AG08395 (cell line): ENCODE data around the gene CIB2.
"Not testable (repeated sequence)": the region's sequence is repeated elsewhere in the genome, so short reads cannot be mapped to it uniquely, and the experiment has no call there.

Source experiments
- DNase-seq: peaks from one replicate; pipeline ENCODE4 v3.0.0; 2012; ENCODE audit warnings: mixed read lengths, low spot score

CIB2 gene

DNA sequence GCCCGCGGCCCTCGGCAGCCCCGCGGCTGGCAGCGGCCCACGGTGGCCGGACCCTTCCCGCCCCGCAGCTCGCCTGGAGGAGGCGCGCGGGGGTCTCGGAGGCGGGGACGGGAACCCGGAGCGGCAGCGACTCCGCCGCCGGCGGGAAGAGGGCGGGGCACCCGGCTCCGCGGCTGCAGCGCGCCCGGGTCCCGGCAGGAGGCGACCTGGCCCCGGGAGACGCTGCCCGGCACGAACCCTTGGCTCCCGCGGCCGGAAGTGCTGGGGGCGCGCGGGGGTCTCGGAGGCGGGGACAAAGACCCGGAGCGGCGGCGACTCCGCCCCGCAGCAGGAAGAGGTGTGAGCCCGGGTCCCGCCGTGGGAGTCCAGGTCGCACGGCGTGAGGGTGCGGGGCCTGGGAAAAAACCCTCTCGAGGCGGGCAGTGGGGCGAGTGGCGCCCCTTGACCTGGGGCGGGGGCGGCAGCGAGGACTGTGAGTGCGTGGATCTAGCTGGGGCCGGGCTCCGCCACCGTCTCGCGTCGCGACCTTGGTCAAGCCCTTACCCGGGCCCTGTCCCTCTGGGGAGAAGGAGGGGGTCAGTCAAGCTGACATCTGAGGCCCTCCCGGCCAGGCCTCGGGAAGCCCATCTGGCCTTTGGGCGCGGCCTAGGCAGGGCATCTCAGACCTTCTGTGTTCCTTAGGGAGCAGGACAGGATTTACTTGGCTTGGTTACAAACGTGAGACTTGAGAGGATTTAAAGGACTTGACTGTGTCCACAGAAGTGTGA, at the start of gene CIB2:
CIB2 (minus strand) TSS at position 151 of the 767 bp plus-strand sequence. CDS start 230 bp downstream, outside the sequence.
- DNase-seq: peak; percentile 92

DNA sequence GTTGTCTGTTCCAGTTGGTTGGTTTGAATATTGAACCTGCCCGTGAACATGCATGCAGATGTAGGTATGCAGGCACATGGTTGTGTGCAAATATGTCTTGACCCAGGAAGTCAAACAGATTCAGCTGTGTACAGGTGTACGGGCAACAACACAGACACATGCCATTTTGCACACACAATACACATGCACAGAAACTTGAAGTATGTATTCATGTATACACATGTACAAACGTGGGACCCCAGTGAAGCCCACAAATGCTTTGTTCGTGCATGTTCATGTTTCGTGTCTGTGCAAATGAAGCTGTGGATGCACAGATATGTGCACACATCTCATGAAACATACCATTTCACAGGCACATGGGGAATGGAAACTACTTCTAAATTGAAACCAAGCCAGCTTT, 48.7 kb upstream of the CIB2 start:
- DNase-seq: no peak

DNA sequence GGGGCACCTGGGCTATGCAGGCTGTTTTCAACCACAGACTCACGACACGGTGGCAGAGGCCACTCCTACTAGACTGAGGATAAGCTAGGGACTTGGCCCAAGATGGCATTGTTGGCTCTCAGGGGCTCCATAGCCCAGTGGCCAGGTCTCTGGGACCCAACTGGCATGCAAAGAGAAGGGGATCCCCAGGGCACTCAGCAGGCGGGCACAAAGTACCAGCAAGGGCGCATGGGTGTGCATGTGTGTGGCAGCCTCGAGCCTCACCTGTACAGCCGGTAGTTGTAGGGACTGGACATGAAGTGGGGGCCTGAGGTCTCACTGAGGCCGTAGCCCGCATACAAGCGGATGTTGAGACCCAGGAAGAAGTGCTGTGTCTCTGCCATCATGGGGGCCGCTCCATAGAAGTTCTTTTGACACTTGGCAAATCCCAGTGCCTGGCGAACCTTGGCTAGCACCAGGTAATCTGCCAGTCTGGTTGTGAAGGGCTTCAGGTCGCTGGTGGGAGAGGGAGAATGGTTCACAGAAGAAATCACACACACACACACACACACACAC, 48.1 kb upstream of the CIB2 start:
- no peak for DNase-seq

DNA sequence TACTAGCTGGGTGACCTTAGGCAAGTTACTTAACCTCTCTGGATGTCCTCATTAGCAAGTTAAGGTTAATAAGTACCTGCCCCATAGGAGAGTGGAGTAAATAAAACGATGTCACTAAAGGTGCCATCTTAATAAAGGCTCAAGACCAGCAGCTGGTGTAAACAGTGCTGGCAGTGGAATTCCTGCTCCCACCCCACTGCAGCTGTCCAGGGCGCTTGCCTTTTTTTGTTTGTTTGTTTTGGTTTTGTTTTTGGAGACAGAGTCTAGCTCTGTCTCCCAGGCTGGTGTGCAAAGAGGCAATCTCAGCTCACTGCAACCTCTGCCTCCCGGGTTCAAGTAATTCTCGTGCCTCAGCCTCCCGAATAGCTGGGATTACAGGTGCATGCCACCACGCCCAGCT, 46.8 kb upstream of the CIB2 start:
- no peak for DNase-seq

DNA sequence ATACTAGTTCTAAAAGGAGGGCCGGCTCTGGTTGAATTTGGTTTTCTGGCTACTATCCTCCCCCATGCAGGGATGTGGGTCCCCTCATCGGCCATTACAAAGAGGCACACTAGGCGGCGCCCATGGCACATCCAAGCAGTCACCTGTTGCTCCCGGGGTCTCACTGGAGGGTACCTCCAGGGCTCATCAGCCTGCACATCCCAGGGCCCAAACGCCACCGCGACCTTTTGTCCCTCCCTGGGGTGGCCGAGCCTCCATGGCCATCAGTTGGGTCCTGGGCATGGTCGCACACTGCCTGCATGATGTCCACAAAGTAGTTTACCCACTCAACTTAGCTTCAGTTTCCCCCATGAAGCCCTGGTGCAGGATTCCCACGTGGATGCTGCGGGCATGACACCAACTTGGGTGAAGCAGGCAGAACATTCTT, 46.2 kb upstream of the CIB2 start:
- peak; percentile 61 for DNase-seq

DNA sequence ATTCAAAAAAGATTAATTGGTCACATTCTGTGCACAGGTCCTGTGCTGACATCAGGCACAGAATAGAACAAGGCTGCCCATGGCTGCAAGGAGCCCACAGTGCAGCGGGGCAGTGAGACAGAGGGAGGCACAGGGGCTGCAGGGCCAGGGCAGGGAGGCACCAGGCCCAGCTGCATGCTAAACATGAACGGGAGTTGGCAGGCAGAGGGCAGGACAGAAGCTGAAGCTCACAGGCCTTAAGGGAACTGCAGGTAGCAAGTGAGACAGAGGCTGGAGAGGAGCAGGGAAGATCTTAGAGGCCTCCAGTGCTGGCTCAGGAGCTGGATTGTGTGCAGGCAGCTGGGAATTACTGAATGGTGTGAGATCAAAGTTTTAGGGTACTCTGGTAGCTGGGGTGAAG, 44.1 kb upstream of the CIB2 start:
- no peak for DNase-seq

DNA sequence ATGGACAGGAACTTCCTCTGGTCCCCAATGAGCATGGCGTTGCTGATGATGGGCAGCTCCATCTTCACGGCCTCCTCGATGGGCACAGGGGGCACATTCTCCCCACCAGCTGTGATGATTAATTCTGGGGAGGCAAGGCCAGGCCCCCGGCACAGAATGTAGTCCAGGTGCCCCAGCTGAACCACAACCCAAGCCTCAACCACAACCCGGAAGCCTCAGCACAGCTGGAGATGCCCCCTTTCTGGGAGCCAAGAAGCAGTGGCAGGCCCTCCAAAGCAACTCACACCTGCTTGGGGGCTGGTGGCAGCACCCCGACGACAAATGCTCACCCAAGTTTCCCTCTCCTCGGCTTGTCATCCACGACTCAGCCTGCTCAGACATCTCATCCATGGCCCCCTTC, 43.2 kb upstream of the CIB2 start:
- no peak for DNase-seq

DNA sequence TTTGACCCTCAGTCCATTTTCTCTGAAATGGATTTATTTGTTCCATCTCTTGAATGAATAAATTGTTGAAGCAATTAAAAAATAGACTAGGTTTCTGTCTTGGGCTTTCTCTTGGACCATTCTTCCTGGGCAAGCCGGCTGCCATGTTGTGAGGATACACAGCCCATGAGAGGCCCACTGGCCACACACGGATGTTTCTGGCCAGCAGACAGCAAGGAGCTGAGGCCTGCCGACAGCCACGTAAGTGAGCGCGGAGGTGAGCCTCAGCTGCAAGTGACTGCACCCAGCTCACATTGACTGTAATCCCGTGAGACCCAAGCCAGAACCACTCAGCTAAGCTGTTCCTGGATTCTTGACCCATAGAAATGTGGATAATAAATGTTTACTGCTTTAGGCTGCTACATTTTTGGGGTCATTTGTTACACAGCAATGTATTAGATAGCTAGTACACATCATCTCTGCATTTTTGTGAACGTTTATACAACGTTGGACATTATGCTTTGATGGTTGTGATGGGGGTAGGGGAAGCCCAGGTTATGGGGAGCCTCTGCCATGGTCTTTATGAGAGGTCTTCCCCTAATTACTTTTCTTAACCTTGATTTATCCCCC, 40.7 kb upstream of the CIB2 start:
- DNase-seq: no peak

DNA sequence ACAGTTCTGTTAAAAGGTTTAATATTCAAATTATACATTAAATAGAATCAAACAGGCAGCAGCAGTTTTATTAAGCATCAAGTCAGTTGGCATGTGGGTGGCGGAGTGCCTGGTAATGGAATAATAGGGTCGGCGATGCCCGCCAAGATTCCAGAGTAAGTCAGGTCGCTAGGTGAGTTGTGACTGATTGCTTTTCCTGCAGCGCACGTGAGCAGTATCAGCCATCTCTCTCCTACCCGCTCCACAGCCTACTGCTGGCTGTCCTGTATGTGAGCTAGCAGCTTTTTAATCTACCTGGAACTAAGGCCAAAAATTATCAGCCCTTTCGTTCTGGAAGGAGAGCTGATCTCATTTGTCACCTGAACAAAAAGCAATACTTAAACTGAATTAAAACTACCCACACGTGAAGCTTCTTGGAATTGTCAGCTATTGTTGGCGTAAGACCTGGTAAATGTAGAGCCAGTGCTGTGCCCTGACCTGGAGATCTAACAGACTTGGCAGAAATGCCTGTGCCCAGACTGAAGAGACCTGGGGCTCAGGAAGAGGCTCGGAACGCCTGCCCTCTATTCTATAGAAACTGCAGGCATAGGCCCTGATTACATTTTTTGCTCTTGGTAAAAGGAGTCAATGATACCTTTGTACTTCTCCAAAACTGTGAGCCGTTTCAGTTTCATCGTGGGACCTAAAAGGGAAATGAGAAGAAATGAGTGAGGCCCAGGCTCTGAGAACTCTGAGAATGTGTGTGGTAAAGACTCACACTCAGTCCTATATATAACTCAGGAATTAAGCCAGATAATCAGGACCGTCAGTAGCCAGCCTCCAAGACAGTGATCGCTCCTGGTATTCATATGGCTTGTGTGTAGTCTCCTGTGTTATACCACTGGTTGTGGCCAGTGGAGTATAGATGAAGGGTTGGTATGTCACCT, 39.9 kb upstream of the CIB2 start:
- DNase-seq: no peak

DNA sequence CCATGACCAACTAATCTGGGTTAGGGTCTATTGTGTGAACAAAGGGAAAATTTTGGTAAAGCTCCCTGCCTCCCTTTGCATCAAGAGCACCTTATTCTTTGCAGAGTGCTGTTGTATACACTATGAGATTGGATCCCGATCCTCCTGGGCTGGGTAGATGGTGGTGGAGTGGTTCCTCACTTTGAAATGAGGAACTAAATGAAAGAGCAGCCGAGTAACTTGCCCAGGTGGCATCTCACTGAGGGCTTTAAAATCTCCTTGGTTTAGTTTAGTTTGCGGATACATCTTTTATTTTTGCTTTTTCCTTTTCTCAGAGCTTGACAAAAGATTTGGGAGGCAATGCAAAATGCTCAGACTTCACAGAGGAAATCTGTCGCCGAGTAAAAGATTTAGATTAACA, 37.4 kb upstream of the CIB2 start:
- no peak for DNase-seq

DNA sequence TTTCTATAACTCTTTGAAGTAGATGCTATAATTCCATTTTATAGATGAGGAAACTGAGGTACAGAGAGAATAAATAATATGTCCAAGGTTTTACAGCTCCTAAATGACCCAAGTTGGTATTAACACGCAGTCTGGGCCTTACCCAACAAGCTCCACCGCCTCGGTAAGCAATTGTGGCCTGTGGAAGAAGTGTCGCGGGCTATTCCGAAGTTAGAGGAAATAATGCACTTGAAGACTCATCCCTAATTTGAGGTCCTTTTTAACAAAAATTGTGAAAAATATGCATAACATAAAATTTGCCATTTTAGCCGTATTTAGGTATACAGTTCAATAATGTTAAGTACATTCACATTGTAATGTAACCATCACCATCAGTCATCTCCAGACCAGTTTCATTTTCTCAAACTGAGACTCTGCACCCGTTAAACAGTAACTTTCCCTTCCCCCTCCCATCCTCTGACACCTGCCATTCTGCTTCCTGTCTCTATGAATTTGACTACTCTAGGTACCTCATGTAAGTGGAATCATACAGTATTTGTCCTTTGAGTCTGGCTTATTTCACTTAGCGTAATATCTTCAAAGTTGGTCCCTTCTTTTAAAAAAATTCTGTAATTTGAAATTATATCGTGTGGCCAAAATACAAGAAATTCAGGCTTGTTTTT, 36.1 kb upstream of the CIB2 start:
- DNase-seq: no peak

DNA sequence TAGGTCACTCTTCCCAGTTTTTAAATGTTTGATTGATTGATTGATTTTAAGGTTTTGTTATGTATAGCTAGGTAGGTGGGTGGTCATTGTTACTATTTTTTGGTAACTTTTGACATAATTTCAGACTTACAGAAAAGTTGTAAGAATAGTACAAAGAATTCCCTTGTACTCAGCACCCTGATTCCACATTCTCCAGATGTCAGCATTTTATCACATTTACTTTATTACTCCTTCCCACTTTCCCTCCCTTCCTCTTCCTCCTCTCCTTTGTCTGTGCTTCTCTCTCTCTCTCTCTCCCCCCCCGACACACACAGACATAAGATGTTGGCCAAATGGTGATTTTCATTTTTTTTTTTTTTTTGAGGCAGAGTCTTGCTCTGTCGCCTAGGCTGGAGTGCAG, 32.8 kb upstream of the CIB2 start:
- no peak for DNase-seq

DNA sequence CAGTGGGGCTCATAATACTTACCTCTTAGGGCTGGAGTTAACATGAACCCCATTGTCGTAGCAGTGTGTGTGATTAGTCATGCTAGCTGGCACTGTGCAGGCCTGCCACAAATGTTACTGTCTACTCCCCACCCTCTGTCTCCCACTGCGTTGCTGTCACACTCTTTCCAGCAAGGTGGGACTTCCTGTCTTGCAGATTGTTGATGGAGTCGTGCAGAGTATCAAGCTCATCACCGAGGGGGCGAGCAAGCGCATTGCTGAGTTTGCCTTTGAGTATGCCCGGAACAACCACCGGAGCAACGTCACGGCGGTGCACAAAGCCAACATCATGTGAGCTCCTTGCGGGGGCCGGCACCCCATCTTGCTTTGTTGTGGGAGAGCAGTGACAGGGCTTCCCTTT, 30.8 kb upstream of the CIB2 start:
- DNase-seq: no peak

DNA sequence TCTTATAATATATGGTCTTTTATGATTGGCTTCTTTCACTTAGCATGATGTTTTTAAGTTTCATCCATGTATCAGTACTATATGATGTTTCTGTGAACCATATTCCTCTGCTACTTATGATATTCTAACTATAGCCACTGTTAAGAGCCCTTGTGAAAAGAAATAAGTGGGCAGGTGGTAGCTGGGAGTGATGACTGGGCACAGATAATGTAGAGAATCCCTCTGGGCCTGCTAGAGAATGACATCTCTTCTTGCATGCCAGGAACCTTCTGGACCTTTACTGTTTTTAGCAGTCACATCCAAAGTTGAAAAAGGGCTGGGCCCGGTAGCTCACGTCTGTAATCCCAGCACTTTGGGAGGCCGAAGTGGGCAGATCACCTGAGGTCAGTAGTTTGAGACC, 28.1 kb upstream of the CIB2 start:
- DNase-seq: no peak

DNA sequence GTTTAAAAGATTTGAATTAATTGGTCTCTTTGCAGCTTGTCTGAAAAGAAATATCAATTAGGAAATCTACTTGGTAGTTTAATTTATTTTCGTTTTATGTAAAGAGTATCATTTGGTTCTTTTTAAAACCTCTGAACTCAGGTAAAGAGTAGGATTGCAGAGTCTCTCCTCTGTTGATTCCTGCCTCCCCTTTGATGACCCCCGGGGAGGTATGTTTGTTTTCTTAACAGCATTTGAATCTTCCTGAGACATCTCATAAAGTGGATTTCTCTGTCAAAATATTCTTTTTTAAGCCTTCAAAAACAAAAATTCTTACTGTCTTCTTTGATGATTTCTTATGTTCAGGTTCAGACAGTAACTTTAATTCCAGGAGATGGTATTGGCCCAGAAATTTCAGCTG, 26.0 kb upstream of the CIB2 start:
- DNase-seq: no peak

DNA sequence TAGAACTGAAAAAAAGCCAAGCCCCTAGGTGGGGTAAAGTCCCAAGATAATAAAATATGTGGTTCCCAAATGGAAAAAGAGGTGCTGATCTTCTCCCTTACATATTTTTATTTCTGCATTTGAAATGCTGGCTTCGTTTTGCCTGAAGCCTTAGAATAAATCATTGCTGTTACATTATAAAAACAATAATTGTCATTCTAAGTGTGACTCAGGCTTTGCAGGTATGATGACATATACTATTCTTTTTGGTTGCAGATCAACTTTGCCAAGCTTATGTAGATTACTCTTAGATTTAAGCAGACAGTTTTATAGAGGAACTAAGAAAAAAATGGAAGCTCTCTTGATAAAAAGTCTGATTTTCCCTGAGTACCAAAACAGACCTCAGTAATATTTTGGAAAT, 25.4 kb upstream of the CIB2 start:
- DNase-seq: no peak

DNA sequence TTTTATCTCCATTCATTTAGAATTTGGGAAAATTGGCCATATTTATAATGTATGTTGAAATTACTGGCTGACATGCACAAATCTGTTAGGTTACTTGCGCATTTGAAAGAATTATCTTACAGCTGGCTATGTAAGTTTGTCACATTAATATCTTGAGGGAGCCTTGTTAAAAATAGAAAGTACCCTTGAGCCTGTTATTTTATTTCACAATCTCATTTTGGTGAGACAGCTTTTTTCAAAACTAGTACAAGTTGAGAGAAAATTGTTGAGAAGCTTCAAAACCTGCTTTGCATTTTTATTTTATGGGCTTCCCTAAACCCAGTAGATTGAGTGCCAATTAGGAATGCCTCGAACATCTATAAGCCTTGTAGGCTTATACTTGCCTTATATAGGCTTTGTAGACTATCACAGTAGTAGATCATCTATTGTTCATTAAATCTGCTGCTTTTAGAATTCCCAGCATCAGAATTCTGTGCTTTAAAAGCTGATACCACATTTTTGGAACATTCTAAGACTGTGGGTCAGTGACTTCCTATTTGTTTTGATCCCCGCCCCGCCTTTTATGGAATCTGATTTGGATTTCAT, 24.2 kb upstream of the CIB2 start:
- DNase-seq: no peak

DNA sequence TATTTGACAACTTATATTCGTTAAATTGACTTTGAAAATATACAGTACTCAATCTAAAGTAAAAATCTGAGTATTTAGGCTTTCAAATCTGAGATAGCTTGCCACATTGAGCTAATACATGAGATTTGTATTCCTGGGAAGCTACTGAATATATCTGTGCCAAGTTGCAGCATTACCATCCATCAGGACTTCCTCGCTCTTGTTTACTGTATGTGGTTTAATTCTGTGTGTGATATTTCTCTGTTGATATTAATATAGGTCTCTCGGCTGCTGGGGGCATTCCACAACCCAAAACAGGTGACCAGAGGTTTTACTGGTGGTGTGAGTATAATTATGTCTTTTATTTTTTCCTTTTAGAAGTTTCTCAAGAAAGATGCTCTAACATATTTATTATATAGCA, 23.7 kb upstream of the CIB2 start:
- no peak for DNase-seq

DNA sequence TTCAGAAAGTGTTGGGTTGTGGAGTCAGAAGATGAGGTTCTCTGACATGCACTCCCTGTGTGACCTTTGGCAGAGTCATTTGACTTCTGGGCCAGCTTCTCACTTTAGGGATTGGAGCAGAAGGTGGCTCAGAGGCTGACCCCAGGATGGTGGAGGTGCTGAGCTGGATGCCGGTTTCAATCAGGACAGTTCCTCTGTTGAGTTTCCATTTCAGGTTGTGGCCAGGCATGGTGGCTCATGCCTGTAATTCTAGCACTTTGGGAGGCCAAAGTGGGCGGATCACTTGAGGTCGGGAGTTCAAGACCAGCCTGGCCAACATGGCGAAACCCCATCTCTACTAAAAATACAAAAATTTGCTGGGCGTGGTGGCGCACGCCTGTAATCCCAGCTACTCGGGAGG, 19.8 kb upstream of the CIB2 start:
- DNase-seq: not testable (repeated sequence)

DNA sequence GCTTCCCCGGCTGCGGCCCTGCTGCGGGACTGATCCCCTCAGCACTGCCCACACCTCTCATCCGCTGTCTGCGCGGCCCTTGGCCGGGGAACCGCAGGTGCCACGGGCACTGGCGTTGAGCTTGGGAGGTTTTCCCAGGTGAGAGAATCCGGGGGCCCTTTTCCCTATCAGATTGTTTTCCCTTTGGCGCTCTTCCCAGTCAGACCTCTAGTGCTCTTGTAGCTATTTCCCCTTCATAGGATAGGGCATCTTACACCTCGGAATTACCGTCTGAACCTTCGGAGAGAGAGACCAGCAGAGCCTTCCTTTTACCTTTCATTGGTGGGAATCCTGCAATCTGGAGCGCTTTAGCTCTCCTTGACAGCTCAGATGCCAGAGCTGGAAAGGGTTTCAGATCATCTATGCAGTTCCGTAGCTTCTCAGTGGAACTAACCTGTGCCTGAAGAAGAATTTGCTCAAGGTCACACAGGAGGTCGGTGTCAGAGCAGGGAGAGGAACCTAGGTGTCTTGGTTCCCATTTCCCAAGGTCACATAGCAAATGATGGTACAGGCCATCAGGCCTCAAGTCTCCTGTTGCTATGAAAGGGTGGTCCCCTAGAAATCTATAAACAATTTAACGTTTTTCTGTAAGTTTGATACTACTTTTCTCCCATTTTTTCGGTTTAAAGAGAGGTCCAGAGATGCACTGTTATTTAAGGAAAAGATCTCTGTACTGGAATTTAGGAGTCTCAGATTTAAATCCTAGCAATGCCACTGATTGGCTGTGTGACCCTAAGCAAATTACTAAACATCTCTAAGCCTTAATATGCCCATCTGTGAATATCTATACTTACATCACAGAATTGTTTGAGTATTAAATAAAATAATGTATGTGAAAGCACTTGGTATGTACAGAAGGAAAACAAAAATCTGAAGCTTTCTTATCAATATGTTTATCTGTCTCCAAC, 18.8 kb upstream of the CIB2 start:
- DNase-seq: no peak
